ENCODE measurements around the gene NXN.

- TF ChIP-seq SUZ12 (IDR thresholded peaks at IDR 0.05; ENCODE audit: extremely low read depth, insufficient read depth, insufficient read length) (no peak), ZNF274 (IDR thresholded peaks at IDR 0.05; ENCODE audit: low read depth, low read length) (no peak), YY1 (IDR thresholded peaks at IDR 0.05; ENCODE audit: insufficient read depth, insufficient read length) (no peak)
These were observed 2.4 kb downstream of the NXN start for GRCh38 chr17:977166-977565.

Data from NT2/D1 (cell line).